ENCODE measurements around the gene EVI5L.

Gene EVI5L

GRCh38 chr19:7905859-7906258 is 75.8 kb downstream of the EVI5L start:
- Mint-ChIP-seq H3K27me3 (no peaks in the 10 kb centered on the region), H3K4me3 (peak overlapping the region; percentile 73), H3K4me1 (peaks cover 29% of the 10 kb centered on the region), H3K36me3 (peaks cover 12% of the 10 kb centered on the region), H3K27ac (peak overlapping the region; percentile 94), H3K9me3 (no peaks in the 10 kb centered on the region)
- no peak for ATAC-seq (ENCODE audit: low read depth)
- no peak for DNase-seq (ENCODE audit: low spot score in 2 of 2)

- H3K36me3 Mint-ChIP-seq: peaks cover 19% of the 10 kb centered on the region
- H3K27me3 Mint-ChIP-seq: no peaks in the 10 kb centered on the region
- ATAC-seq (ENCODE audit: low read depth): no peak
- H3K27ac Mint-ChIP-seq: peak overlapping the region; percentile 45
- H3K4me3 Mint-ChIP-seq: no peak overlapping the region
- no peaks in the 10 kb centered on the region for H3K9me3 Mint-ChIP-seq
- no peak for DNase-seq (ENCODE audit: low spot score in 2 of 2)
- peaks cover 29% of the 10 kb centered on the region for H3K4me1 Mint-ChIP-seq
Observed at GRCh38 chr19:7907122-7907521, 77.1 kb downstream of the EVI5L start.

GRCh38 chr19:7907544-7907943 is 77.5 kb downstream of the EVI5L start:
- Mint-ChIP-seq H3K27ac (peak overlapping the region; percentile 45), H3K4me3 (no peak overlapping the region), H3K4me1 (peaks cover 28% of the 10 kb centered on the region), H3K36me3 (peaks cover 20% of the 10 kb centered on the region), H3K27me3 (no peaks in the 10 kb centered on the region), H3K9me3 (no peaks in the 10 kb centered on the region)
- no peak for ATAC-seq (ENCODE audit: low read depth)
- no peak for DNase-seq (ENCODE audit: low spot score in 2 of 2)

GRCh38 chr19:7908078-7908699 is 78.2 kb downstream of the EVI5L start:
- H3K4me3 Mint-ChIP-seq: no peak overlapping the region
- peaks cover 24% of the 10 kb centered on the region for H3K36me3 Mint-ChIP-seq
- no peak for ATAC-seq (ENCODE audit: low read depth)
- H3K27me3 Mint-ChIP-seq: peaks cover 1% of the 10 kb centered on the region
- H3K4me1 Mint-ChIP-seq: peaks cover 29% of the 10 kb centered on the region
- H3K27ac Mint-ChIP-seq: peak overlapping the region; percentile 45
- H3K9me3 Mint-ChIP-seq: no peaks in the 10 kb centered on the region
- no peak for DNase-seq (ENCODE audit: low spot score in 2 of 2)

GRCh38 chr19:7908742-7909461 is 78.9 kb downstream of the EVI5L start:
- peaks cover 24% of the 10 kb centered on the region for H3K36me3 Mint-ChIP-seq
- no peak overlapping the region for H3K27ac Mint-ChIP-seq
- peaks cover 1% of the 10 kb centered on the region for H3K27me3 Mint-ChIP-seq
- H3K9me3 Mint-ChIP-seq: no peaks in the 10 kb centered on the region
- peaks cover 24% of the 10 kb centered on the region for H3K4me1 Mint-ChIP-seq
- no peak for ATAC-seq (ENCODE audit: low read depth)
- H3K4me3 Mint-ChIP-seq: no peak overlapping the region
- no peak for DNase-seq (ENCODE audit: low spot score in 2 of 2)

GRCh38 chr19:7909471-7910067 is 79.6 kb downstream of the EVI5L start:
- ATAC-seq (ENCODE audit: low read depth): no peak
- H3K36me3 Mint-ChIP-seq: peaks cover 24% of the 10 kb centered on the region
- H3K27ac Mint-ChIP-seq: no peak overlapping the region
- peaks cover 22% of the 10 kb centered on the region for H3K4me1 Mint-ChIP-seq
- no peak overlapping the region for H3K4me3 Mint-ChIP-seq
- no peaks in the 10 kb centered on the region for H3K9me3 Mint-ChIP-seq
- peaks cover 1% of the 10 kb centered on the region for H3K27me3 Mint-ChIP-seq
- DNase-seq (ENCODE audit: low spot score in 2 of 2): no peak

- no peak overlapping the region for H3K27ac Mint-ChIP-seq
- H3K4me3 Mint-ChIP-seq: no peak overlapping the region
- peaks cover 17% of the 10 kb centered on the region for H3K4me1 Mint-ChIP-seq
- no peaks in the 10 kb centered on the region for H3K9me3 Mint-ChIP-seq
- DNase-seq (ENCODE audit: low spot score in 2 of 2) (no peak), ATAC-seq (ENCODE audit: low read depth) (no peak)
- peaks cover 4% of the 10 kb centered on the region for H3K27me3 Mint-ChIP-seq
- H3K36me3 Mint-ChIP-seq: peaks cover 24% of the 10 kb centered on the region
Observed at GRCh38 chr19:7910321-7911161, 80.5 kb downstream of the EVI5L start.

- H3K27ac Mint-ChIP-seq: no peak overlapping the region
- peaks cover 15% of the 10 kb centered on the region for H3K4me1 Mint-ChIP-seq
- H3K9me3 Mint-ChIP-seq: no peaks in the 10 kb centered on the region
- no peak for DNase-seq (ENCODE audit: low spot score in 2 of 2)
- ATAC-seq (ENCODE audit: low read depth): no peak
- peaks cover 4% of the 10 kb centered on the region for H3K27me3 Mint-ChIP-seq
- peaks cover 18% of the 10 kb centered on the region for H3K36me3 Mint-ChIP-seq
- no peak overlapping the region for H3K4me3 Mint-ChIP-seq
Observed at GRCh38 chr19:7911508-7912143, 81.6 kb downstream of the EVI5L start.

GRCh38 chr19:7912144-7912696 is 82.2 kb downstream of the EVI5L start:
- Mint-ChIP-seq H3K9me3 (no peaks in the 10 kb centered on the region), H3K27ac (no peak overlapping the region), H3K36me3 (peaks cover 18% of the 10 kb centered on the region), H3K4me1 (peaks cover 12% of the 10 kb centered on the region), H3K27me3 (peaks cover 4% of the 10 kb centered on the region), H3K4me3 (no peak overlapping the region)
- DNase-seq (ENCODE audit: low spot score in 2 of 2): no peak
- ATAC-seq (ENCODE audit: low read depth): no peak

- peaks cover 7% of the 10 kb centered on the region for H3K27me3 Mint-ChIP-seq
- DNase-seq (ENCODE audit: low spot score in 2 of 2) (no peak), ATAC-seq (ENCODE audit: low read depth) (no peak)
- H3K36me3 Mint-ChIP-seq: peaks cover 17% of the 10 kb centered on the region
- no peak overlapping the region for H3K4me3 Mint-ChIP-seq
- H3K4me1 Mint-ChIP-seq: peaks cover 11% of the 10 kb centered on the region
- H3K9me3 Mint-ChIP-seq: no peaks in the 10 kb centered on the region
- no peak overlapping the region for H3K27ac Mint-ChIP-seq
Observed at GRCh38 chr19:7912697-7913564, 82.9 kb downstream of the EVI5L start.

GRCh38 chr19:7913652-7914051 is 83.6 kb downstream of the EVI5L start:
- Mint-ChIP-seq H3K9me3 (no peaks in the 10 kb centered on the region), H3K27me3 (peaks cover 8% of the 10 kb centered on the region)
- DNase-seq (ENCODE audit: low spot score in 2 of 2): no peak

GRCh38 chr19:7914099-7914498 is 84.1 kb downstream of the EVI5L start:
- Mint-ChIP-seq H3K9me3 (no peaks in the 10 kb centered on the region), H3K4me1 (peaks cover 12% of the 10 kb centered on the region), H3K27me3 (peaks cover 8% of the 10 kb centered on the region), H3K27ac (no peak overlapping the region), H3K36me3 (peaks cover 17% of the 10 kb centered on the region), H3K4me3 (no peak overlapping the region)
- ATAC-seq (ENCODE audit: low read depth) (no peak), DNase-seq (ENCODE audit: low spot score in 2 of 2) (no peak)

More at GRCh38 chr19:7913652-7914051, 83.6 kb downstream of the EVI5L start:
- Mint-ChIP-seq H3K4me1 (peaks cover 12% of the 10 kb centered on the region), H3K36me3 (peaks cover 17% of the 10 kb centered on the region), H3K27ac (no peak overlapping the region), H3K4me3 (no peak overlapping the region)
- ATAC-seq (ENCODE audit: low read depth): no peak

Data from memory B cell (primary cell).